ENCODE data around the gene UQCRC1.

Gene UQCRC1

GRCh38 chr3:48562367-48563095 lies 46.9 kb downstream of the UQCRC1 start:
- DNase-seq (ENCODE audit: low spot score) = no peak
- H3K27ac ChIP-seq = no peak overlapping the region

GRCh38 chr3:48561045-48561736 lies 48.3 kb downstream of the UQCRC1 start:
- no peak for DNase-seq (ENCODE audit: low spot score)

More at GRCh38 chr3:48562367-48563095, 46.9 kb downstream of the UQCRC1 start:
- H3K4me3 ChIP-seq = no peak overlapping the region
- TF ChIP-seq CTCF (IDR thresholded peaks at IDR 0.05) = no peak

GRCh38 chr3:48560648-48561018 lies 48.8 kb downstream of the UQCRC1 start:
- TF ChIP-seq CTCF (IDR thresholded peaks at IDR 0.05) = no peak
- Histone ChIP-seq H3K4me3 (peak overlapping the region; percentile 70), H3K27ac (peak overlapping the region; percentile 53 to 93)
- no peak for DNase-seq (ENCODE audit: low spot score)

More at GRCh38 chr3:48561045-48561736, 48.3 kb downstream of the UQCRC1 start:
- peak overlapping the region; percentile 53 to 93 for H3K27ac ChIP-seq
- H3K4me3 ChIP-seq = peak overlapping the region; percentile 70
- no peak for TF ChIP-seq CTCF (IDR thresholded peaks at IDR 0.05)

- no peak overlapping the region for H3K4me3 ChIP-seq
- peak overlapping the region; percentile 29 to 93 for H3K27ac ChIP-seq
- TF ChIP-seq CTCF (IDR thresholded peaks at IDR 0.05) = peak; percentile 8
- DNase-seq (ENCODE audit: low spot score) = no peak
Observed at GRCh38 chr3:48558493-48559134, 50.8 kb downstream of the UQCRC1 start.

- Histone ChIP-seq H3K4me3 (peak within 1 kb of the TSS; percentile 89), H3K27ac (peak within 1 kb of the TSS; percentile 69 to 91)
- TF ChIP-seq CTCF (IDR thresholded peaks at IDR 0.05) = no peak
- DNase-seq (ENCODE audit: low spot score) = peak; percentile 100
Observed at GRCh38 chr3:48556796-48557626, 52.4 kb downstream of the UQCRC1 start, which contains the start of gene PFKFB4. Gene PFKFB4, minus strand, starts transcription at chr3:48556803. Its CDS starts 26 bp downstream, at chr3:48556777.

GRCh38 chr3:48555949-48556795 lies 53.3 kb downstream of the UQCRC1 start:
- H3K27ac ChIP-seq = peak overlapping the region; percentile 69 to 91
- no peak for DNase-seq (ENCODE audit: low spot score)
- H3K4me3 ChIP-seq = peak overlapping the region; percentile 89
- no peak for TF ChIP-seq CTCF (IDR thresholded peaks at IDR 0.05)
